GM19351 (cell line): ENCODE data around the gene APPBP2.
"Not testable (repeated sequence)": the region's sequence is repeated elsewhere in the genome, so short reads cannot be mapped to it uniquely, and the experiment has no call there.

Experiments used
- ATAC-seq: cut with Tn5 transposase; IDR thresholded peaks from one replicate; pipeline ENCODE4 v1.9.1; 2021; ENCODE audit warnings: mild to moderate bottlenecking, moderate library complexity; ENCODE audit not compliant: unreplicated experiment

APPBP2 gene

GRCh38 chr17:60506312-60506711 lies 19.7 kb downstream of the APPBP2 start:
- ATAC-seq = no peak

- no peak for ATAC-seq
Observed at GRCh38 chr17:60502145-60502544, 23.9 kb downstream of the APPBP2 start.

- ATAC-seq = no peak
Observed at GRCh38 chr17:60501589-60501988, 24.5 kb downstream of the APPBP2 start.

GRCh38 chr17:60496041-60496440 lies 30.0 kb downstream of the APPBP2 start:
- no peak for ATAC-seq

- ATAC-seq = no peak
Observed at GRCh38 chr17:60495260-60495659, 30.8 kb downstream of the APPBP2 start.

- ATAC-seq = no peak
Observed at GRCh38 chr17:60493847-60494321, 32.2 kb downstream of the APPBP2 start.

- no peak for ATAC-seq
Observed at GRCh38 chr17:60491771-60492170, 34.3 kb downstream of the APPBP2 start.

GRCh38 chr17:60490594-60490993 lies 35.4 kb downstream of the APPBP2 start:
- ATAC-seq = not testable (repeated sequence)

- no peak for ATAC-seq
Observed at GRCh38 chr17:60481604-60482003, 44.4 kb downstream of the APPBP2 start.

GRCh38 chr17:60473788-60474187 lies 52.3 kb downstream of the APPBP2 start:
- ATAC-seq = no peak

- ATAC-seq = no peak
Observed at GRCh38 chr17:60472449-60472848, 53.6 kb downstream of the APPBP2 start.

- ATAC-seq = no peak
Observed at GRCh38 chr17:60471451-60471850, 54.6 kb downstream of the APPBP2 start.

- no peak for ATAC-seq
Observed at GRCh38 chr17:60468371-60468770, 57.7 kb downstream of the APPBP2 start.

- ATAC-seq = no peak
Observed at GRCh38 chr17:60464343-60464742, 61.7 kb downstream of the APPBP2 start.

- ATAC-seq = no peak
Observed at GRCh38 chr17:60463157-60463835, 62.7 kb downstream of the APPBP2 start.

GRCh38 chr17:60461584-60461983 lies 64.5 kb downstream of the APPBP2 start:
- no peak for ATAC-seq

- ATAC-seq = no peak
Observed at GRCh38 chr17:60457148-60457547, 68.9 kb downstream of the APPBP2 start.

- no peak for ATAC-seq
Observed at GRCh38 chr17:60455378-60455777, 70.7 kb downstream of the APPBP2 start.

- ATAC-seq = no peak
Observed at GRCh38 chr17:60451965-60452364, 74.1 kb downstream of the APPBP2 start.

- ATAC-seq = no peak
Observed at GRCh38 chr17:60451071-60451470, 75.0 kb downstream of the APPBP2 start.

- ATAC-seq = no peak
Observed at GRCh38 chr17:60447375-60447774, 78.7 kb downstream of the APPBP2 start.

GRCh38 chr17:60445144-60445543 lies 80.9 kb downstream of the APPBP2 start:
- no peak for ATAC-seq

- ATAC-seq = no peak
Observed at GRCh38 chr17:60443713-60444112, 82.3 kb downstream of the APPBP2 start.
